Fibroblast of skin of back (primary cell): ENCODE measurements around the gene ERFL.

Source experiments
- DNase-seq: peaks from one replicate; pipeline ENCODE4 v3.0.0-alpha.2; 2013

Gene ERFL

DNA sequence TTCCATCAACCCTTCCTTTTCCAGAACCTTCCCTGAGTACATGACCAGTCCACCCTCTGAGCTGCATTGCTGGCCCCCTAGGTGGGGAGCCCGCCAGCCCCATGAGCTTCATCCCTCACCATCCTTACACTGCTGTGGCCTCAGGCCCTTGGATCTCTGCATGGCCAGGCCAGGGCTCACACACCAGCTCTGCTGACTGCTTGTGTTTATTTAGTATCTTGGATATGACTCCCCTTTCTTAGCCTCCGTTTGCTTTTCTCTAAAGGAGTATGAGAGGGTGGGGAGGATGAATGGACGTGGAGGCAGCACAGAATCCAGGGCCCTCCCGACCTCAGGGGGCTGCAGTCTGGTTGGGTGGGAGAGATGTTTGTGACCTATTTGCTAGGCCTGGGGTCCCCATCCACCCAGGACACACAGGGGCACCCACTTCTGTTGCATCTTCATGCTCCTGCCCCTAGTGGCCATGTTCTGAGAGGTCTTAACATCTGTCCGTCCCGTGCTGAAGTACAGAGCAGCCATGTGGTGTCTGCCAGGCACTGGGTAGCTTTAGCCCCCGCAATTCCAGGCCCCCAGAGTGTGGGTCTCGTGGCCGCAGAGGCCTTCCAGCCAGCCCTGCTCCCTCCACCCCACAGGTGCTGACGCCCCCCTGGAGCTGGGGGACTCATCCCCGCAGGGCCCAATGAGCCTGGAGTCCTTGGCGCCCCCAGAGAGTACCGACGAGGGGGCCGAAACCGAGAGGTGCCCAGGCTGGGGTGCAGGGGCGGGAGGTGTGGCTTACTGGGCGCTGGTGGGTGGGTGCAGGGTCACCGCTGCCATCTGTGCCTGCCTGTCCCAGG is 32.3 kb downstream of the ERFL start:
- no peak for DNase-seq

GRCh38 chr19:41894350-41894749 is 33.9 kb downstream of the ERFL start:
- DNase-seq = no peak

GRCh38 chr19:41893899-41894298 is 34.4 kb downstream of the ERFL start:
- no peak for DNase-seq

DNA sequence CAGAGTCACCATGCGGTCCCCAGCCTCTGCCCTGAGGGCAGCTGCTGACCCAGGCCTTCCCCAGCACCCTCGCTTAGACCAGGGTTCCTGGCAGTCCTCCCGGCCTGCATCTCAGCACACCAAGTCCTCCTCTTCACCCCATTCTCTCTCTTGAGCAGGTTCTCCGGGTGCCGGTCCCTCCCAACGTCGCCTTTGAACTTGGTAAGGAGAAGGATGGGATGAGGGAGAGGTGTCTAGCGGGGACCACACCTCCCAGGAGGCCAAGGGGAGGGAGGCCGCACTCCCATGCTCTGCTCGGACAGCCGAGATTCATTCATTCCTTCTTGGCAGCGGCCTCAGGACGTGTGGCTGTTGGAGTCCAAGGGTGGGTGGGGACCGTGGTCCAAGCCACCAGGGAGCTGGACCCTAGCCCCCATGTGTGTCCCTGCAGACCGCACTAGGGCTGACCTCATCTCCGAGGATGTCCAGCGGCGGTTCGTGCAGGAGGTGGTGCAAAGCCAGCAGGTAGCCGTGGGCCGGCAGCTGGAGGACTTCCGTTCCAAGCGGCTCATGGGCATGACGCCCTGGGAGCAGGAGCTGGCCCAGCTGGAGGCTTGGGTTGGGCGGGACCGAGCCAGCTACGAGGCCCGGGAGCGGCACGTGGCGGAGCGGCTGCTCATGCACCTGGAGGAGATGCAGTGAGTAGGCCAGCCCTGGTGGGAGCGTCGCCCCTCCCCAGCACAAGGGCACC is 35.9 kb downstream of the ERFL start:
- no peak for DNase-seq

GRCh38 chr19:41890936-41891335 is 37.3 kb downstream of the ERFL start:
- no peak for DNase-seq

- no peak for DNase-seq
Measured at GRCh38 chr19:41889896-41890295, 38.4 kb downstream of the ERFL start.

- no peak for DNase-seq
Measured at GRCh38 chr19:41888926-41889325, 39.3 kb downstream of the ERFL start.

- DNase-seq = no peak
Measured at GRCh38 chr19:41887711-41888382, 40.4 kb downstream of the ERFL start.

- DNase-seq = no peak
Measured at GRCh38 chr19:41886761-41887710, 41.2 kb downstream of the ERFL start.

- DNase-seq = peak; percentile 96
Measured at GRCh38 chr19:41883821-41884733, 44.2 kb downstream of the ERFL start.

DNA sequence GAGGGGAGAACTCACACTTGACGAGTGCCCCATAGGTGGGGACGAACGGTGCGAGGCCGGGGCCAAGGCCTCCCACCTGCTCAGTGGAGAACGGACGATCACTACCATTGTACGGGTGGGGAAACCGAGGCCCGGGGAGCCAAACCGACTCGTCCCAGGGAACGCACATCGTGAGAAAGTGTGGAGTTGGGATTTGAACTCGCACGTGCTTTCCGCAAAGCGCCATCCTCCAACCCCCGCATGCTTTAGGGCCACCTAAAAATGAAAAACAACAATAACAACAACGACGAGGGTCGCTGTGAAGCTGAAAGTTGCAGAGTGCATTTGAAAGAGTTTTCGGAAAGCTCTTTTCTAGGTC is 44.8 kb downstream of the ERFL start:
- DNase-seq = no peak

GRCh38 chr19:41882568-41883462 is 45.4 kb downstream of the ERFL start, which contains the start of gene ARHGEF1:
ARHGEF1 (plus strand) TSS chr19:41883184; CDS start chr19:41888083, 4,899 bp downstream.
- peak; percentile 40 for DNase-seq

GRCh38 chr19:41880329-41880708 is 47.9 kb downstream of the ERFL start:
- DNase-seq = no peak

GRCh38 chr19:41879670-41880328 is 48.5 kb downstream of the ERFL start:
- no peak for DNase-seq

GRCh38 chr19:41879080-41879479 is 49.2 kb downstream of the ERFL start:
- DNase-seq = no peak

DNA sequence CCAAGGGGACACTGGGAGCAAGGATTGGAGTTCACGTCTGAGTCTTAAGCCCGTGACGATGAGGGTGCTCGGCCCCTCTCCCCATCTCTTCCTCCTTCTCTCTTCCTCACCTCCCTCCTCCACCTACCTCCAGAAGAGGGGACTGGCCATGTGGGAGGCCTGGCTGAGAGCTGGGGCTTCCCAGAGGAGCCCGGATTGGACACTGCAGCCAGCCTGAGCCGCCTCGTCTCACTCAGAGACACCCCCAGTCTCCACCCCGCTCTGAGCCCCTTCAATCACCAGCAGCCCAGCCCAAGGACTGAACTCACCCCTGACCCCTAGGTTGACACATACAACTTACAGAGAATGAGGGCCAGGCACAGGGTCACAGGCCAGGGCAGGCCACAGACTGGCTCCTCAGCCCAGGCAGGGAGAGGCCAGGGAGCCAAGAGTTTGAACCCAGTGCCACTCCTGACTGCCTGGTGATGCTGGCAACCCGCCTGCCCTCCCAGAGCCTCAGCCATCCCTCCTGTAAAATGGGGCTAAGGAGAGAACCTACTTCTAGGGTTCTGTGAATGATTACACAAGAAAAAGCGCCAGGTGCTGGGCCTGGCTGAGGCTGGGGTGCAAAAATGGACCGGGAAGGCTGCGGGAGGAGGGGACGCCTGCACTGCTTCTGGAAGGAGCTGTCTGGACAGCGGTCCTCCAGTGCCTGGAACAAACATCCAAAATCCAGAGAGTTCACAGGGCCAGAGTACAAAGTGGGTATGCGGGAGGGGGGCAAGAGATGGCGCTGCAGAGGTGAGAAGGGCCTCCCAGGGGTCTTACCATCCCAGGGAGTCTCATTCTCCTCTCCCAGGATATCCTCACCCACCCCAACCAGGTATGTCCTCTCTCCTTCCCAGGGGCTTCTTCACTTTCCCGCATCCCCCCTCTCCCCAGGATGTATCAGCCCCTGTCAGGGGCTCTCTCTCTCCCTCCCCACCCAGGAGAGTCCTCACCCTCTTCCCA is 50.0 kb downstream of the ERFL start:
- no peak for DNase-seq

DNA sequence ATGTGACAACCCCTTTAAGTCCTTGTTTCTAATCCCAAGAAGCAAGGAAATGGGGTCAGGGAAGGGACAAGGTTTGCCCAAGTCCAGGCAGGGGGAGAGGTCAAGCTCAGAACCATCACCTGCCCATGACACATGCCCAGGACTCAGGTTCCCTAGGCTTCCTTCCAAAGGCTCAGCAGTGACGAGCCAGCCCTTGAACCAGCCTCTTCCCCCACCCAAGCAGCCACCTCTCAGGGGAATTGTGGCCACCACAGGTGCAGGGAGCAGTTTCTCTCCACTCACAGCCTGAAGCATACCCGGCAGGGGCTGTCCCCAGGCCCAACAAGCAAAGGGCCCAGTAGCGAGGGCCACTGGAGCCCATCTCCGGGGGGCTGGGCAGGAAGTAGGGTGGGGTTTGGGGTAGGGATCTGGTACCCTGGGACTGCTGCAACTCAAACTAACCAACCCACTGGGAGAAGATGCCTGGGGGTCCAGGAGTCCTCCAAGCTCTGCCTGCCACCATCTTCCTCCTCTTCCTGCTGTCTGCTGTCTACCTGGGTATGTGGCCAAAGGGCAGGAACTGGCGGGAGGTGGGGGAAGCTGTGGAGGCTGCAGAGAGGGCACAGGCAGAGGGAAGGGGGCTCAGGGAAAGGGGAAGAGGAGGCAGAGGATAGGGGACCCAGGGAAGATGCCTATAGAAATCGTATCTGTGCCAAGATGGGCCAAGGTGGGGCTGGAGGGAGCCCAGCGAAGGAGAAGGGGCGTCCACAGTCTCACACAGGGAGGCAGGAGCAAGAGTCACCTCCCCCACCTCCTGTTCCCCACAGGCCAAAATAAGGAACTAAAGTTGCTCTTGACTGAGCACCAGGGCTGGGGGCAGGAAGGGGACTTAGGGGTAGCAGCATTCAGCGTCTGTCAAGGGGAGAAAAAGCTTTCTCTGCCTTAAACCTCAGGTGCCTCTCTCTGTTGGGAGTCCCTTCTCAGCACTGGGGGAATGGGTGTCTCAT is 51.1 kb downstream of the ERFL start, which contains the start of gene CD79A:
Gene CD79A, plus strand, starts transcription at position 433 of the 986 bp plus-strand sequence. Its CDS starts 26 bp downstream, at position 459.
- no peak for DNase-seq
